ENCODE data around the gene NPIPA7.
"Not testable (repeated sequence)": the region's sequence is repeated elsewhere in the genome, so short reads cannot be mapped to it uniquely, and the experiment has no call there.

Gene NPIPA7

DNA sequence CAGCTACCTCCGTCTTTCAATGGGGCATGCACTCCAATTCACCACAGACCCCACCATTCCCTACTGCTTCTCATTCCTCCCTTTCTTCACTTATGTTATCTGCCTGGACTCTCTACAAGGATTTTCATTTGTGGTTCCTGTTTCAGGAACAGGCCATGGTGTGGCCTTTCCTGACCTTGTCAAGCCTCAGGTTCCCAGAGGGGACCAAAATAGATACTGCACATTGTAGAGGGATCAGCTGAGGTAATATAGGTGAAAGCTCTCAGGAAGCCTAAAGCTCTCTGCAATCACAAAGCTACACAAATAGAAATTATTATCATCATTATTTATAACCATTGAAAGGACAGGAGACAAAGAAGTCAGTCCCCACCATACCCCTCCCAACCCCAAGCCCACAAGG lies 41.6 kb downstream of the NPIPA7 start:
- not testable (repeated sequence) for DNase-seq

DNA sequence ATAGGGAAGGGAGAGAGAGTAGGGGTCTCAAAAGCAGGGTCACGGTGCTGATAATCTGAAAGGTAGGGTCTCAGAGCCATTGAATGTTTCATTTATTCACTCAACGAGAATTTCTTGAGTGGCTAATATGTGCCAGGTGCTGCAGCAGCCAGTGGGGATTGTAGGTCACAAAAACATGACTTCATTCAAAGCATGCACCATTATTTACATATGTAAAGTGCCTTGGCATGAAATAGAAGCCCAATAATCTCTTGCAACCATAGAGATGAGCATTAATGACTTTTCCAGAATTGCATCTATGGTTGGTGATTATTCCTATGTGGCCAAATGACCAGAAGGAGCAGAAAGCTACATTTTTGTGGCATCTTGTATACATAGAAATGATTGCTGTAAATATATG lies 46.2 kb downstream of the NPIPA7 start:
- not testable (repeated sequence) for DNase-seq

DNA sequence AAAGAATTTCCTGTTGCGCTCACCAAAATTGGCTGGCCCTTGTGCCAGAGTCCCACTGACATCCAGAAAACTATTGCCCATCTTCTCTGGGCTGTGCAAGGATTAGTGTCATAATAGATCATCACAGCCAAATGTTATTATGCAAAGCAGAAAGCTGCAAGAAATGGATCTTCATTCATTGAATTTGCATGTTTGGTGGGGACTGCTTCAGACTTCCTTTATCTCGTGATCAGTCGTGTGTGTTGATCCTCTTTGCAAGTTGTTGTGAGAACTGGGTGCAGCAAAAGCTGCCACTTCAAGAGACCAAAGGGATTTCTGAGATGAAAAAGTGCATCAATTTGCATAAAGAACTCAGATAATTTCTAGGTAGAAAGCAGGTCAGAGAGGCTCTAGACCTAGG lies 52.2 kb downstream of the NPIPA7 start:
- DNase-seq: not testable (repeated sequence)

DNA sequence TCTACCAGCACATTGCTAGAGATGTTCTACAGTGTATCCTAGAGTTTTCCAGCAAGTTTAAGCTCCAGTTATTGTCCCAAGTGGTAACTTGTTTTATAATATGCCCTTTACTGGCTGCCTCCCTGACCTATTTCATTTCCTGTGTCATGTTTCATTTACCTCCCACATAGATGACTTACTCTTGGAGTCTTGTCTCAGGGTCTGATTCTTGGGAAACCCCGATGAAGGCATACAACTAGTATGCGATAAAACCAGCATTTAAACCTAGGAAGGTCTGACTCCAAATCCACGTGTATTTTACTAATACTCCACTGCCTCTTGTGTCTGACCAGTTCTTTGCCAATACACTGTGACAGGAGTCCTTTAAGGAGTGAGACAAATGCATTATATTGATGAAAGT lies 55.8 kb downstream of the NPIPA7 start:
- not testable (repeated sequence) for DNase-seq

DNA sequence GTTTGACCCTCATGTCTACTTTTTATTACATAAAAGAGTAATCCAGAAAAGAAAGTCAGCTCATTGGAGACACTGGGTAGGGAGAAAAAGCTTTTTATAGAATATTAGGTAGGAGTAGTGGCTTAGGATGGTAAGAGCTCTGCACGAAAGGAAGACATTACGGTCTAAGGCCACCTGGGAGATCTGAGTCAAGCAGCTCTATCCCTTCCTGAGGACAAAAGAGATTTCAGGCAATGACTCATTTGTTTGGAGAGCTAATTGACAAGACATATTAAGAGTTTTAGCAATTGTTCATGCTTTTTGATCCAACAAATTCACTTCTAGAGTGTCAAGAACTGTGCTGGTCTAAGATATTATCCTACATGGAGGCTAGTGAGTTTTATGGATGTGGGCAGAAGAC lies 62.5 kb downstream of the NPIPA7 start:
- DNase-seq: not testable (repeated sequence)

Measured in activated CD8-positive, alpha-beta memory T cell treated with anti-CD3 and anti-CD28 coated beads for 24 hours (primary cell).